ENCODE data around the gene LITAF. TPM values are rescaled to one million over a fixed set of nuclear protein-coding genes. Genes with fewer than 3 reads are reported as not detected.

The LITAF gene
- total RNA-seq, 1 experiment from 2014 or later, result 73.0 TPM

DNA sequence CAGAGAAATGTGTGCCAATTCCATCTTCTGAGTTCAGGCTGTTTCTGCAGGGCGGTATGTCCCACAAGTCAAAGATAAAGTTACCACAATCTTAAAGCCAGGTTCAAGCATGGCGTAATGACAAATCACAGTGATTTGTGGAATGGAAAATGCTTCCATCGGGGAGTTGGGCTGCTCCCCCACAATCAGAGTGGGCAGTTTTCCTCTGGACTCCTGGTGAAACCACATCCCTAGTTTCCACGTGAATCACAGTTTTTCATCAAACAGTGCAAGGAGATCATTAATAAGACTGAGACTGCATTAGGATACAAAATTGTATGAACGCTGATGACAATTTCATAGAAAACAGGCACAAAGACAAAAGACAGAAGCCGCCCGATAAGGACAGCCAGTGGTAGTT lies 3.6 kb downstream of the LITAF start:
- Mint-ChIP-seq H3K27ac (no peak overlapping the region), H3K4me1 (peaks cover 51% of the 10 kb centered on the region), H3K27me3 (ENCODE audit: low read depth) (peaks cover 87% of the 10 kb centered on the region), H3K4me3 (peak overlapping the region; percentile 47; the same call in 1 of the 2 replicates), H3K36me3 (peaks cover 24% of the 10 kb centered on the region), H3K9me3 (peaks cover 6% of the 10 kb centered on the region)
- TF ChIP-seq GTF2I (CRISPR knock-in tag; conservative IDR thresholded peaks at IDR 0.05), result no peak
- no peak for TF ChIP-seq TCF7 (CRISPR knock-in tag; IDR thresholded peaks at IDR 0.05; ENCODE audit: low read depth)
- TF ChIP-seq, protein P1, sequence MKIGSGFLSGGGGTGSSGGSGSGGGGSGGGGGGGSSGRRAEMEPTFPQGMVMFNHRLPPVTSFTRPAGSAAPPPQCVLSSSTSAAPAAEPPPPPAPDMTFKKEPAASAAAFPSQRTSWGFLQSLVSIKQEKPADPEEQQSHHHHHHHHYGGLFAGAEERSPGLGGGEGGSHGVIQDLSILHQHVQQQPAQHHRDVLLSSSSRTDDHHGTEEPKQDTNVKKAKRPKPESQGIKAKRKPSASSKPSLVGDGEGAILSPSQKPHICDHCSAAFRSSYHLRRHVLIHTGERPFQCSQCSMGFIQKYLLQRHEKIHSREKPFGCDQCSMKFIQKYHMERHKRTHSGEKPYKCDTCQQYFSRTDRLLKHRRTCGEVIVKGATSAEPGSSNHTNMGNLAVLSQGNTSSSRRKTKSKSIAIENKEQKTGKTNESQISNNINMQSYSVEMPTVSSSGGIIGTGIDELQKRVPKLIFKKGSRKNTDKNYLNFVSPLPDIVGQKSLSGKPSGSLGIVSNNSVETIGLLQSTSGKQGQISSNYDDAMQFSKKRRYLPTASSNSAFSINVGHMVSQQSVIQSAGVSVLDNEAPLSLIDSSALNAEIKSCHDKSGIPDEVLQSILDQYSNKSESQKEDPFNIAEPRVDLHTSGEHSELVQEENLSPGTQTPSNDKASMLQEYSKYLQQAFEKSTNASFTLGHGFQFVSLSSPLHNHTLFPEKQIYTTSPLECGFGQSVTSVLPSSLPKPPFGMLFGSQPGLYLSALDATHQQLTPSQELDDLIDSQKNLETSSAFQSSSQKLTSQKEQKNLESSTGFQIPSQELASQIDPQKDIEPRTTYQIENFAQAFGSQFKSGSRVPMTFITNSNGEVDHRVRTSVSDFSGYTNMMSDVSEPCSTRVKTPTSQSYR (CRISPR knock-in tag; IDR thresholded peaks at IDR 0.05), result no peak
- TF ChIP-seq, protein P2, sequence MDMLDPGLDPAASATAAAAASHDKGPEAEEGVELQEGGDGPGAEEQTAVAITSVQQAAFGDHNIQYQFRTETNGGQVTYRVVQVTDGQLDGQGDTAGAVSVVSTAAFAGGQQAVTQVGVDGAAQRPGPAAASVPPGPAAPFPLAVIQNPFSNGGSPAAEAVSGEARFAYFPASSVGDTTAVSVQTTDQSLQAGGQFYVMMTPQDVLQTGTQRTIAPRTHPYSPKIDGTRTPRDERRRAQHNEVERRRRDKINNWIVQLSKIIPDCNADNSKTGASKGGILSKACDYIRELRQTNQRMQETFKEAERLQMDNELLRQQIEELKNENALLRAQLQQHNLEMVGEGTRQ (CRISPR knock-in tag; IDR thresholded peaks at IDR 0.05), result no peak
- TF ChIP-seq TEAD4 (CRISPR knock-in tag; IDR thresholded peaks at IDR 0.05), result no peak
- no peak for TF ChIP-seq ZNF317 (CRISPR knock-in tag; IDR thresholded peaks at IDR 0.05; ENCODE audit: borderline replicate concordance, low read depth)
- no peak for TF ChIP-seq CREB1 (CRISPR knock-in tag; IDR thresholded peaks at IDR 0.05)
- TF ChIP-seq, protein P3, sequence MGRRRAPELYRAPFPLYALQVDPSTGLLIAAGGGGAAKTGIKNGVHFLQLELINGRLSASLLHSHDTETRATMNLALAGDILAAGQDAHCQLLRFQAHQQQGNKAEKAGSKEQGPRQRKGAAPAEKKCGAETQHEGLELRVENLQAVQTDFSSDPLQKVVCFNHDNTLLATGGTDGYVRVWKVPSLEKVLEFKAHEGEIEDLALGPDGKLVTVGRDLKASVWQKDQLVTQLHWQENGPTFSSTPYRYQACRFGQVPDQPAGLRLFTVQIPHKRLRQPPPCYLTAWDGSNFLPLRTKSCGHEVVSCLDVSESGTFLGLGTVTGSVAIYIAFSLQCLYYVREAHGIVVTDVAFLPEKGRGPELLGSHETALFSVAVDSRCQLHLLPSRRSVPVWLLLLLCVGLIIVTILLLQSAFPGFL (CRISPR knock-in tag; IDR thresholded peaks at IDR 0.05; ENCODE audit: borderline replicate concordance), result no peak
- TF ChIP-seq, protein P4, sequence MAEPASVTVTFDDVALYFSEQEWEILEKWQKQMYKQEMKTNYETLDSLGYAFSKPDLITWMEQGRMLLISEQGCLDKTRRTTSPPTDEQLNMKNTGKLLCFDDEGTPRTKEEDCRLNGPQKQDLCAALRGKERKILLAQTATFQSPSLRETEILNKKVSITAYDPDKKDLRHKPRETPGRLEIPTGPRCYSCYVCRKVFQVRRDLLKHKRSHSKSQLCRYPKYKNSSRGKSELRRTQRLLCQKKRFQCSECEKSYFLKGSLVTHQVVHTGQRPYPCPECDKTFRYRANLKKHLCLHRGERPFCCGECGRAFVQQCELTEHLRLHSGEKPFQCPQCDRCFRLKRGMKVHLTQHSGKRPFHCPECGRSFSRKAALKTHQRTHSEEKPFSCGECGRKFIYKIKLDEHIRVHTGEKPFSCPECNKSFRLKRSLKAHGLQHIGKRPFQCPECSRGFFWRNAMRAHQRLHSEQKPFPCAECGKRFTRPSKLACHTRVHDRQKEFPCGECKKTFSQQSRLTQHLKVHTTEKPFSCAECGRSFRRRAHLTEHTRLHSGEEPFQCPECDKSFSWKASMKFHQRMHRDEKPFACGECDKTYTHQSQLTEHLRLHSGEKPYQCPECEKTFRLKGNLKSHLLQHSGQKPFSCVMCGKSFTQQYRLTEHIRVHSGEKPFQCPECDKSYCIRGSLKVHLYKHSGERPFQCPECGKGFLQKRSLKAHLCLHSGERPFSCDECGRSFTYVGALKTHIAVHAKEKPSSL (CRISPR knock-in tag; conservative IDR thresholded peaks at IDR 0.05), result no peak
- TF ChIP-seq ZNF416 (CRISPR knock-in tag; IDR thresholded peaks at IDR 0.05), result no peak
- TF ChIP-seq, protein P5, sequence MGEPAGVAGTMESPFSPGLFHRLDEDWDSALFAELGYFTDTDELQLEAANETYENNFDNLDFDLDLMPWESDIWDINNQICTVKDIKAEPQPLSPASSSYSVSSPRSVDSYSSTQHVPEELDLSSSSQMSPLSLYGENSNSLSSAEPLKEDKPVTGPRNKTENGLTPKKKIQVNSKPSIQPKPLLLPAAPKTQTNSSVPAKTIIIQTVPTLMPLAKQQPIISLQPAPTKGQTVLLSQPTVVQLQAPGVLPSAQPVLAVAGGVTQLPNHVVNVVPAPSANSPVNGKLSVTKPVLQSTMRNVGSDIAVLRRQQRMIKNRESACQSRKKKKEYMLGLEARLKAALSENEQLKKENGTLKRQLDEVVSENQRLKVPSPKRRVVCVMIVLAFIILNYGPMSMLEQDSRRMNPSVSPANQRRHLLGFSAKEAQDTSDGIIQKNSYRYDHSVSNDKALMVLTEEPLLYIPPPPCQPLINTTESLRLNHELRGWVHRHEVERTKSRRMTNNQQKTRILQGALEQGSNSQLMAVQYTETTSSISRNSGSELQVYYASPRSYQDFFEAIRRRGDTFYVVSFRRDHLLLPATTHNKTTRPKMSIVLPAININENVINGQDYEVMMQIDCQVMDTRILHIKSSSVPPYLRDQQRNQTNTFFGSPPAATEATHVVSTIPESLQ (CRISPR knock-in tag; IDR thresholded peaks at IDR 0.05), result no peak
- TF ChIP-seq, protein P6, sequence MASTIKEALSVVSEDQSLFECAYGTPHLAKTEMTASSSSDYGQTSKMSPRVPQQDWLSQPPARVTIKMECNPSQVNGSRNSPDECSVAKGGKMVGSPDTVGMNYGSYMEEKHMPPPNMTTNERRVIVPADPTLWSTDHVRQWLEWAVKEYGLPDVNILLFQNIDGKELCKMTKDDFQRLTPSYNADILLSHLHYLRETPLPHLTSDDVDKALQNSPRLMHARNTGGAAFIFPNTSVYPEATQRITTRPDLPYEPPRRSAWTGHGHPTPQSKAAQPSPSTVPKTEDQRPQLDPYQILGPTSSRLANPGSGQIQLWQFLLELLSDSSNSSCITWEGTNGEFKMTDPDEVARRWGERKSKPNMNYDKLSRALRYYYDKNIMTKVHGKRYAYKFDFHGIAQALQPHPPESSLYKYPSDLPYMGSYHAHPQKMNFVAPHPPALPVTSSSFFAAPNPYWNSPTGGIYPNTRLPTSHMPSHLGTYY (CRISPR knock-in tag; IDR thresholded peaks at IDR 0.05), result no peak
- DNase-seq (ENCODE audit: low spot score) (no peak), ATAC-seq (no peak)
- ChIA-PET CTCF (interaction anchor here (0.6 to 2.3 kb wide), 7 partner anchors 39 to 193 kb away, joined by 3 to 12 read pairs (median 6); no protein-coding TSS in a partner anchor), POLR2A (interaction anchor here (0.9 to 1.3 kb wide), 2 partner anchors 44 to 53 kb away, joined by 3 to 5 read pairs; no protein-coding TSS in a partner anchor)

DNA sequence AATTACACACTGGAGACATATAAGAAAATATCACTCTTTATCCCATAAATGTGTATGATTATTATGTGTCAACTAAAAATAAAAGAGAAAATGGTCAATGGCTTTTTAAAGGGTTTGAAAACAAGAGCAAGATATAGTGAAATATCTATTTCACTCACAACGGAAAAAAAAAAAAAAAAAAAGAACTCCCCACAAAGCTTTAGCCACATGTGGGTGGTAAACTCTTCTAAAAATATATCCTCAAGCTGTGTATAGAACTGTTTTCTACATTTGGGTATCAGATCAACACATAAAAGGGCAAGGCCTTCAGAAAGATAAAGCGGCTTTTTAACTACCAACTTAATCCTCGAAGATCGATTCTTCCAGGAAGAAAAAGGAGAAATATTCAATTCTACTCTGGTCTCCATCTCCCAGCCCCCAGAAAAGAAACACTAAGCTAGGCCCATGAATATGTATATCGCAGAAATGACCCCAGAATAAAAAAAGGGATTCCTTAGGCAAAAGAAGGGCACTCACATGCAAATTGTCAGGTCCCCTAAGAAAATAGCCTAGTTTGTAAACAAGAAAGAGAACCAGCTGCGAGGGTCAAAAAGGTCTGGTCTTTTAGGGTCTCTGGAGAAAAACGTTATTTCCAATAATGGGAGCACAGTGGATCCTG lies 4.4 kb downstream of the LITAF start:
- peak overlapping the region; percentile 46; the same call in 1 of the 2 replicates for H3K27ac Mint-ChIP-seq
- TF ChIP-seq, protein P5 (CRISPR knock-in tag; IDR thresholded peaks at IDR 0.05), result no peak
- TF ChIP-seq, protein P7, sequence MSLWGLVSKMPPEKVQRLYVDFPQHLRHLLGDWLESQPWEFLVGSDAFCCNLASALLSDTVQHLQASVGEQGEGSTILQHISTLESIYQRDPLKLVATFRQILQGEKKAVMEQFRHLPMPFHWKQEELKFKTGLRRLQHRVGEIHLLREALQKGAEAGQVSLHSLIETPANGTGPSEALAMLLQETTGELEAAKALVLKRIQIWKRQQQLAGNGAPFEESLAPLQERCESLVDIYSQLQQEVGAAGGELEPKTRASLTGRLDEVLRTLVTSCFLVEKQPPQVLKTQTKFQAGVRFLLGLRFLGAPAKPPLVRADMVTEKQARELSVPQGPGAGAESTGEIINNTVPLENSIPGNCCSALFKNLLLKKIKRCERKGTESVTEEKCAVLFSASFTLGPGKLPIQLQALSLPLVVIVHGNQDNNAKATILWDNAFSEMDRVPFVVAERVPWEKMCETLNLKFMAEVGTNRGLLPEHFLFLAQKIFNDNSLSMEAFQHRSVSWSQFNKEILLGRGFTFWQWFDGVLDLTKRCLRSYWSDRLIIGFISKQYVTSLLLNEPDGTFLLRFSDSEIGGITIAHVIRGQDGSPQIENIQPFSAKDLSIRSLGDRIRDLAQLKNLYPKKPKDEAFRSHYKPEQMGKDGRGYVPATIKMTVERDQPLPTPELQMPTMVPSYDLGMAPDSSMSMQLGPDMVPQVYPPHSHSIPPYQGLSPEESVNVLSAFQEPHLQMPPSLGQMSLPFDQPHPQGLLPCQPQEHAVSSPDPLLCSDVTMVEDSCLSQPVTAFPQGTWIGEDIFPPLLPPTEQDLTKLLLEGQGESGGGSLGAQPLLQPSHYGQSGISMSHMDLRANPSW (CRISPR knock-in tag; conservative IDR thresholded peaks at IDR 0.05; ENCODE audit: low read depth), result no peak
- TF ChIP-seq CREB1 (CRISPR knock-in tag; IDR thresholded peaks at IDR 0.05), result no peak
- TF ChIP-seq, protein P8, sequence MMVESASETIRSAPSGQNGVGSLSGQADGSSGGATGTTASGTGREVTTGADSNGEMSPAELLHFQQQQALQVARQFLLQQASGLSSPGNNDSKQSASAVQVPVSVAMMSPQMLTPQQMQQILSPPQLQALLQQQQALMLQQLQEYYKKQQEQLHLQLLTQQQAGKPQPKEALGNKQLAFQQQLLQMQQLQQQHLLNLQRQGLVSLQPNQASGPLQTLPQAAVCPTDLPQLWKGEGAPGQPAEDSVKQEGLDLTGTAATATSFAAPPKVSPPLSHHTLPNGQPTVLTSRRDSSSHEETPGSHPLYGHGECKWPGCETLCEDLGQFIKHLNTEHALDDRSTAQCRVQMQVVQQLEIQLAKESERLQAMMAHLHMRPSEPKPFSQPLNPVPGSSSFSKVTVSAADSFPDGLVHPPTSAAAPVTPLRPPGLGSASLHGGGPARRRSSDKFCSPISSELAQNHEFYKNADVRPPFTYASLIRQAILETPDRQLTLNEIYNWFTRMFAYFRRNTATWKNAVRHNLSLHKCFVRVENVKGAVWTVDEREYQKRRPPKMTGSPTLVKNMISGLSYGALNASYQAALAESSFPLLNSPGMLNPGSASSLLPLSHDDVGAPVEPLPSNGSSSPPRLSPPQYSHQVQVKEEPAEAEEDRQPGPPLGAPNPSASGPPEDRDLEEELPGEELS (CRISPR knock-in tag; IDR thresholded peaks at IDR 0.05), result peak; percentile 49; the same call in 1 of the 2 replicates

More for the DNA sequence above, 4.4 kb downstream of the LITAF start:
- peaks cover 6% of the 10 kb centered on the region for H3K9me3 Mint-ChIP-seq
- ChIA-PET POLR2A (interaction anchor here (0.9 to 1.3 kb wide), 3 partner anchors 20 to 54 kb away, joined by 3 to 5 read pairs (median 3); no protein-coding TSS in a partner anchor), CTCF (interaction anchor here (0.6 to 2.3 kb wide), 12 partner anchors 40 to 210 kb away, joined by 3 to 12 read pairs (median 4); no protein-coding TSS in a partner anchor)
- ATAC-seq (peak; percentile 33), DNase-seq (ENCODE audit: low spot score) (no peak)
- H3K4me1 Mint-ChIP-seq, result peaks cover 46% of the 10 kb centered on the region
- peaks cover 85% of the 10 kb centered on the region for H3K27me3 Mint-ChIP-seq (ENCODE audit: low read depth)
- H3K36me3 Mint-ChIP-seq, result peaks cover 24% of the 10 kb centered on the region
- peak overlapping the region; percentile 47 for H3K4me3 Mint-ChIP-seq
